ENCODE results near the gene RIC8A. TPM values are rescaled to one million over a fixed set of nuclear protein-coding genes. Genes with fewer than 3 reads are reported as not detected.
A peak's percentile ranks its signal among the peaks of the same experiment; 100 is the strongest.

Gene RIC8A
- total and polyA plus RNA-seq, 10 of the 15 experiments (the other 5 are each of a cell fraction or from before 2014, with no cell fraction given) = 10.4 to 157 (median 81.4) TPM

DNA sequence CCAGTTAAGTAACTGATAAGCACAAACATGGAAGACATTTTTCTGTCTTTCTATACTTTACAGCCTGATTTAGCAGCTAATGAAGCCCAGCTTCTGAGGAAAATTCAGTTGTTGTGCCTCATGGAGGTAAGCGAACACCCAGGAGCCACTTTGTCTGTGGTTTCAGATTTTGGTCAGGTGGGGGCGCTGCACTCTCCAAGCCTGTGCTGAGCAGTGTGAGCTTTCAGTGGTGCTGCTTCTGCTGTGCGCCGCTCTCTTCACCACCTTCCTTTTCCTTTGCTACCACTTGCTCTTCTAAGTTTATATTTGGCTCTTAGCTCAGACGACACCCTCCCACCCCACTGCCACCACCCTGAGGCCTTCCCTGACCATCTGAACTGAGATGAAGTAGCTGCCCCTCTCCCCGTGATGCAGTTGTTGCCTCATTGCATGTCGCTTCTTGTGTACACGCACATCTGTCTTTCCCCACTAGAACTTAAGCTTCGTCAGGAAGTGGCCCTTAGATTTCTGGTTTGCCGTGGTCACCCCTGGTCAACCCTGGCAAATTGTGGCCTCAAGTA, 43.3 kb downstream of the RIC8A start:
- no peak for TF ChIP-seq CHD2 (IDR thresholded peaks at IDR 0.05; ENCODE audit: borderline replicate concordance, low read depth, low read length)
- TF ChIP-seq, protein P1, sequence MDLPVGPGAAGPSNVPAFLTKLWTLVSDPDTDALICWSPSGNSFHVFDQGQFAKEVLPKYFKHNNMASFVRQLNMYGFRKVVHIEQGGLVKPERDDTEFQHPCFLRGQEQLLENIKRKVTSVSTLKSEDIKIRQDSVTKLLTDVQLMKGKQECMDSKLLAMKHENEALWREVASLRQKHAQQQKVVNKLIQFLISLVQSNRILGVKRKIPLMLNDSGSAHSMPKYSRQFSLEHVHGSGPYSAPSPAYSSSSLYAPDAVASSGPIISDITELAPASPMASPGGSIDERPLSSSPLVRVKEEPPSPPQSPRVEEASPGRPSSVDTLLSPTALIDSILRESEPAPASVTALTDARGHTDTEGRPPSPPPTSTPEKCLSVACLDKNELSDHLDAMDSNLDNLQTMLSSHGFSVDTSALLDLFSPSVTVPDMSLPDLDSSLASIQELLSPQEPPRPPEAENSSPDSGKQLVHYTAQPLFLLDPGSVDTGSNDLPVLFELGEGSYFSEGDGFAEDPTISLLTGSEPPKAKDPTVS (IDR thresholded peaks at IDR 0.05; ENCODE audit: low read depth, low read length) = no peak
- no peak for TF ChIP-seq SP1 (IDR thresholded peaks at IDR 0.05; ENCODE audit: low read depth, low read length)
- TF ChIP-seq, protein P2, sequence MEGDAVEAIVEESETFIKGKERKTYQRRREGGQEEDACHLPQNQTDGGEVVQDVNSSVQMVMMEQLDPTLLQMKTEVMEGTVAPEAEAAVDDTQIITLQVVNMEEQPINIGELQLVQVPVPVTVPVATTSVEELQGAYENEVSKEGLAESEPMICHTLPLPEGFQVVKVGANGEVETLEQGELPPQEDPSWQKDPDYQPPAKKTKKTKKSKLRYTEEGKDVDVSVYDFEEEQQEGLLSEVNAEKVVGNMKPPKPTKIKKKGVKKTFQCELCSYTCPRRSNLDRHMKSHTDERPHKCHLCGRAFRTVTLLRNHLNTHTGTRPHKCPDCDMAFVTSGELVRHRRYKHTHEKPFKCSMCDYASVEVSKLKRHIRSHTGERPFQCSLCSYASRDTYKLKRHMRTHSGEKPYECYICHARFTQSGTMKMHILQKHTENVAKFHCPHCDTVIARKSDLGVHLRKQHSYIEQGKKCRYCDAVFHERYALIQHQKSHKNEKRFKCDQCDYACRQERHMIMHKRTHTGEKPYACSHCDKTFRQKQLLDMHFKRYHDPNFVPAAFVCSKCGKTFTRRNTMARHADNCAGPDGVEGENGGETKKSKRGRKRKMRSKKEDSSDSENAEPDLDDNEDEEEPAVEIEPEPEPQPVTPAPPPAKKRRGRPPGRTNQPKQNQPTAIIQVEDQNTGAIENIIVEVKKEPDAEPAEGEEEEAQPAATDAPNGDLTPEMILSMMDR (IDR thresholded peaks at IDR 0.05 in 2 of 3, conservative IDR thresholded peaks at IDR 0.05 in 1 of 3; ENCODE audit: control insufficient read depth in 2 of 3, extremely low read depth in 1 of 3, insufficient read depth in 1 of 3, low read depth in 3 of 3, low read length in 3 of 3) = peak; percentile 61 to 77 (median 64)
- peak; percentile 88 for TF ChIP-seq RUNX3 (IDR thresholded peaks at IDR 0.05; ENCODE audit: low read length)
- no peak for TF ChIP-seq IRF4 (IDR thresholded peaks at IDR 0.05; ENCODE audit: low read depth, low read length)
- TF ChIP-seq RAD21 (IDR thresholded peaks at IDR 0.05; ENCODE audit: insufficient read depth, low read depth, low read length) = peak; percentile 63
- TF ChIP-seq ETV6 (conservative IDR thresholded peaks at IDR 0.05 in 1 of 2, IDR thresholded peaks at IDR 0.05 in 1 of 2; ENCODE audit: borderline replicate concordance in 1 of 2, low read depth in 1 of 2) = no peak
- no peak for TF ChIP-seq BHLHE40 (IDR thresholded peaks at IDR 0.05; ENCODE audit: borderline replicate concordance in 1 of 2, low read depth in 2 of 2, low read length in 1 of 2)
- TF ChIP-seq YY1 (IDR thresholded peaks at IDR 0.05; ENCODE audit: low read depth, low read length) = peak; percentile 45; the same call in 1 of the 2 replicates
- TF ChIP-seq, protein P3, sequence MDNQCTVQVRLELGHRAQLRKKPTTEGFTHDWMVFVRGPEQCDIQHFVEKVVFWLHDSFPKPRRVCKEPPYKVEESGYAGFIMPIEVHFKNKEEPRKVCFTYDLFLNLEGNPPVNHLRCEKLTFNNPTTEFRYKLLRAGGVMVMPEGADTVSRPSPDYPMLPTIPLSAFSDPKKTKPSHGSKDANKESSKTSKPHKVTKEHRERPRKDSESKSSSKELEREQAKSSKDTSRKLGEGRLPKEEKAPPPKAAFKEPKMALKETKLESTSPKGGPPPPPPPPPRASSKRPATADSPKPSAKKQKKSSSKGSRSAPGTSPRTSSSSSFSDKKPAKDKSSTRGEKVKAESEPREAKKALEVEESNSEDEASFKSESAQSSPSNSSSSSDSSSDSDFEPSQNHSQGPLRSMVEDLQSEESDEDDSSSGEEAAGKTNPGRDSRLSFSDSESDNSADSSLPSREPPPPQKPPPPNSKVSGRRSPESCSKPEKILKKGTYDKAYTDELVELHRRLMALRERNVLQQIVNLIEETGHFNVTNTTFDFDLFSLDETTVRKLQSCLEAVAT (IDR thresholded peaks at IDR 0.05) = peak; percentile 80
- TF ChIP-seq CBFB (IDR thresholded peaks at IDR 0.05; ENCODE audit: low read depth) = 0 out of 2 replicates have a peak, but pooled peaks have one; percentile 56
- peak; percentile 76 for TF ChIP-seq SMC3 (IDR thresholded peaks at IDR 0.05; ENCODE audit: borderline replicate concordance, low read length)
- TF ChIP-seq SREBF1 (IDR thresholded peaks at IDR 0.05; ENCODE audit: low read length) = no peak
- TF ChIP-seq POU2F2 (IDR thresholded peaks at IDR 0.05; ENCODE audit: borderline replicate concordance, low read depth, low read length) = 0 out of 3 replicates have a peak, but pooled peaks have one; percentile 10
- TF ChIP-seq ZNF622 (IDR thresholded peaks at IDR 0.05) = no peak
- TF ChIP-seq STAT3 (IDR thresholded peaks at IDR 0.05; ENCODE audit: low read depth, low read length) = no peak
- TF ChIP-seq SMARCA5 (IDR thresholded peaks at IDR 0.05) = peak; percentile 57; the same call in 1 of the 2 replicates
- TF ChIP-seq NFIC (IDR thresholded peaks at IDR 0.05; ENCODE audit: low read depth, low read length) = no peak
- RAD21 ChIA-PET (ENCODE audit: unreplicated experiment) = interaction anchor here (0.5 to 2.0 kb wide), 18 partner anchors 9 to 198 kb away, joined by 3 to 23 read pairs (median 5); partner anchors contain the start of genes BET1L, PGGHG, PSMD13 and RIC8A
- CTCF ChIA-PET = interaction anchor here (0.6 to 3.9 kb wide), 34 partner anchors 9 to 206 kb away, joined by 3 to 45 read pairs (median 4); partner anchors contain the start of genes BET1L, IFITM2, PGGHG and RIC8A
- ATAC-seq = peak; percentile 94
- Histone ChIP-seq H3K27me3 (replicated peaks in 1 of 2; ENCODE audit: control insufficient read depth in 2 of 2, insufficient read depth in 2 of 2, low read length in 1 of 2) (no peaks in the 10 kb centered on the region), H3K27ac (ENCODE audit: control insufficient read depth, insufficient read depth) (no peak overlapping the region), H2AFZ (ENCODE audit: control insufficient read depth, low read depth, low read length) (no peak overlapping the region), H3K4me3 (no peak overlapping the region), H3K4me1 (ENCODE audit: control insufficient read depth, insufficient read depth, low read length) (no peaks in the 10 kb centered on the region), H4K20me1 (ENCODE audit: control insufficient read depth, insufficient read depth) (no peaks in the 10 kb centered on the region), H3K9ac (ENCODE audit: control insufficient read depth, insufficient read depth, low read length) (no peak overlapping the region), H3K36me3 (ENCODE audit: control insufficient read depth in 2 of 2, insufficient read depth in 2 of 2, low read length in 1 of 2) (peaks cover 24% of the 10 kb centered on the region in 2 experiments; a peak in 3 of 4 replicates), H3K9me3 (replicated peaks; ENCODE audit: control insufficient read depth, insufficient read depth, low read length) (no peaks in the 10 kb centered on the region), H3K4me2 (ENCODE audit: control insufficient read depth, insufficient read depth) (no peak overlapping the region), H3K79me2 (ENCODE audit: control insufficient read depth, insufficient read depth, low read length) (no peaks in the 10 kb centered on the region)
- no TSS peak for BruUV-seq (replicated peaks)
- POLR2A ChIA-PET = interaction anchor here (0.7 to 2.0 kb wide), 9 partner anchors 10 to 104 kb away, joined by 3 to 6 read pairs (median 6); partner anchors contain the start of genes IFITM2, PGGHG and PSMD13
- peak; percentile 76 for FAIRE-seq
- SMC1A ChIA-PET (ENCODE audit: uncharacterized antibody, unreplicated experiment) = interaction anchor here (0.6 to 5.6 kb wide), 26 partner anchors 9 to 271 kb away, joined by 3 to 38 read pairs (median 4); partner anchors contain the start of genes BET1L, IFITM2 and PSMD13
- in situ Hi-C loops (cut with MboI) (loop anchor here (5.0 kb wide), 1 partner anchor 106 kb away; no protein-coding TSS in a partner anchor), intact Hi-C loops (cut with micrococcal nuclease; ENCODE audit: unreplicated experiment) (no loop called here)
- no peak for DNase-seq (ENCODE audit: low read depth, low spot score)
- WGBS (ENCODE audit: insufficient coverage, insufficient replicate concordance, low lambda C conversion rate, missing lambda C conversion rate) = 85% methylated on average over 10 of the region's 10 CpGs
